Vagina (tissue), 2 donors: ENCODE measurements around the gene TBC1D24.

Source experiments
- CTCF ChIP-seq, 3 experiments: fragments of 450-650 bp in 2 of 3; fragments of 200-600 bp in 1 of 3; sonication (generic) in 1 of 3; IDR thresholded peaks; one replicate each; pipeline ENCODE4 v1.5.1; 2017 to 2019; ENCODE audit warnings: antibody characterized with exemption in 3 of 3, mild to moderate bottlenecking in 2 of 3, moderate library complexity in 2 of 3
- POLR2A ChIP-seq, 2 donors: fragments of 450-650 bp; IDR thresholded peaks; one replicate each; pipeline ENCODE4 v1.6.1; 2017; ENCODE audit warnings: antibody characterized with exemption in 2 of 2, mild to moderate bottlenecking in 2 of 2, moderate library complexity in 2 of 2
- POLR2AphosphoS5 ChIP-seq, 2 donors: sonication (generic); formaldehyde crosslinking; IDR thresholded peaks; one replicate each; pipeline ENCODE4 v1.9.0; 2017; ENCODE audit warnings: antibody characterized with exemption in 2 of 2, mild to moderate bottlenecking in 2 of 2, low read depth in 1 of 2; ENCODE audit not compliant: insufficient read depth in 1 of 2

- TF ChIP-seq POLR2AphosphoS5 (IDR thresholded peaks at IDR 0.05; ENCODE audit: insufficient read depth in 1 of 2, low read depth in 1 of 2) (no peak), CTCF (IDR thresholded peaks at IDR 0.05) (no peak), POLR2A (IDR thresholded peaks at IDR 0.05) (no peak)
Measured at GRCh38 chr16:2517954-2518605, 43.2 kb downstream of the TBC1D24 start.
